Body of pancreas (tissue), 4 donors: ENCODE data around the gene MED14. TPM values are rescaled to one million over a fixed set of nuclear protein-coding genes. Genes with fewer than 3 reads are reported as not detected.

Experiments used
- ATAC-seq: fragments of 150-250 bp; one replicate; pipeline ENCODE4 v1.9.1; 2016
- DNase-seq, 4 donors: peaks; one replicate each; pipeline ENCODE4 v3.0.0-alpha.2; 2019
- H3K27ac ChIP-seq, 4 donors: fragments of 200-600 bp; sonication (generic); 1 replicate in 3 of 4; 2 replicates in 1 of 4; pipeline versions ENCODE4 v1.5.1 to v1.6.1; 2016 to 2019; ENCODE audit warnings: mild to moderate bottlenecking in 1 of 4, mixed read lengths in 1 of 4, moderate library complexity in 1 of 4
- H3K27me3 ChIP-seq, 2 donors: fragments of 200-600 bp; sonication (generic); one replicate each; pipeline ENCODE4 v1.6.0; 2016; ENCODE audit warnings: mild to moderate bottlenecking in 1 of 2
- H3K36me3 ChIP-seq, 2 donors: fragments of 200-600 bp; sonication (generic); replicated peaks in 1 of 2; 2 replicates each; pipeline ENCODE4 v1.5.1; 2016; ENCODE audit warnings: low read depth in 2 of 2; ENCODE audit not compliant: insufficient read depth in 1 of 2
- H3K4me1 ChIP-seq: fragments of 200-600 bp; sonication (generic); one replicate; pipeline ENCODE4 v1.6.0; 2016
- H3K4me3 ChIP-seq, 2 donors: fragments of 200-600 bp; sonication (generic); 1 replicate in 1 of 2; 2 replicates in 1 of 2; pipeline ENCODE4 v1.5.1; 2016 to 2019
- H3K9me3 ChIP-seq, 3 donors: fragments of 200-600 bp; sonication (generic); 1 replicate in 2 of 3; 2 replicates in 1 of 3; pipeline ENCODE4 v1.5.1; 2016
- POLR2A ChIP-seq, 3 donors: fragments of 450-650 bp; IDR thresholded peaks; one replicate each; pipeline ENCODE4 v1.6.1; 2016; ENCODE audit warnings: antibody characterized with exemption in 3 of 3, mild to moderate bottlenecking in 2 of 3
- WGBS, 2 donors: methylation state at CpG; one replicate each; pipeline ENCODE4 v1.1.5; 2017; 5-methylcytosine and 5-hydroxymethylcytosine counted together
- intact Hi-C: fragments of 100-400 bp; cut with DNase I; formaldehyde crosslinking; loops from one replicate; pipeline ENCODE4 v1.15.1; 2023
- total RNA-seq, 2 donors: library from RNA; depleted of rRNA; stranded (reverse); fragments of >200 nt; gene quantifications; one replicate each; pipeline ENCODE4 v1.1.0, GENCODE V29; 2016
- TF ChIP-seq, protein P1 (sequence below), 7 experiments: fragments of 450-650 bp in 4 of 7; fragments of 200-600 bp in 3 of 7; sonication (generic) in 3 of 7; IDR thresholded peaks; one replicate each; pipeline ENCODE4 v1.5.1; 2016 to 2019; ENCODE audit warnings: antibody characterized with exemption in 7 of 7

Gene MED14
- total RNA-seq, 2 donors from 2014 or later, result 21.4 to 27.0 TPM

DNA sequence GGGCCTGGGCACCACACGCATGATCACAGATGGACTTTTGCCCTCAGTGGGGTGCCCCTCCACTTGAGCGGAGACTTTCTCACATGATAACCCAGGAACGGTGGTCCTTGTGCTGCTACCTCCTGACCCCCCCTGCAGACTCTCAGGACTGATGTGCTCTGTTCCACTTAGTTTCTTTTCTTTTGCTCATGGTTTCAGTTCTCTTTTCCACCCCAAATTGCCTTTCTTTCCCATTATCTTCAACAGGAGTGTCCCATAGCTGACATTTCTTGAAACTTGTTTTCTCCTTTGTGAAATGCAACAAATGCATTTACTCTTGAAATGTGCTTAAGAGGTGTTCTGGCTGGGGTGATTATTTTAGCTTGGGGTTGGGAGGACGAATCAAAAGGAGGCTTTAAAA, 103.1 kb downstream of the MED14 start:
- Histone ChIP-seq H3K4me1 (no peaks in the 10 kb centered on the region), H3K27ac (no peak overlapping the region), H3K4me3 (no peak overlapping the region), H3K36me3 (peaks cover 0 to 2% of the 10 kb centered on the region in 2 donors), H3K27me3 (no peaks in the 10 kb centered on the region), H3K9me3 (no peaks in the 10 kb centered on the region)
- intact Hi-C loops, result no loop called here
- DNase-seq, result no peak
- 75 to 81% methylated on average over 2 to 4 of the region's 4 CpGs for WGBS, 2 donors
- no peak for ATAC-seq
- TF ChIP-seq POLR2A (IDR thresholded peaks at IDR 0.05), result no peak
- TF ChIP-seq, protein P1, sequence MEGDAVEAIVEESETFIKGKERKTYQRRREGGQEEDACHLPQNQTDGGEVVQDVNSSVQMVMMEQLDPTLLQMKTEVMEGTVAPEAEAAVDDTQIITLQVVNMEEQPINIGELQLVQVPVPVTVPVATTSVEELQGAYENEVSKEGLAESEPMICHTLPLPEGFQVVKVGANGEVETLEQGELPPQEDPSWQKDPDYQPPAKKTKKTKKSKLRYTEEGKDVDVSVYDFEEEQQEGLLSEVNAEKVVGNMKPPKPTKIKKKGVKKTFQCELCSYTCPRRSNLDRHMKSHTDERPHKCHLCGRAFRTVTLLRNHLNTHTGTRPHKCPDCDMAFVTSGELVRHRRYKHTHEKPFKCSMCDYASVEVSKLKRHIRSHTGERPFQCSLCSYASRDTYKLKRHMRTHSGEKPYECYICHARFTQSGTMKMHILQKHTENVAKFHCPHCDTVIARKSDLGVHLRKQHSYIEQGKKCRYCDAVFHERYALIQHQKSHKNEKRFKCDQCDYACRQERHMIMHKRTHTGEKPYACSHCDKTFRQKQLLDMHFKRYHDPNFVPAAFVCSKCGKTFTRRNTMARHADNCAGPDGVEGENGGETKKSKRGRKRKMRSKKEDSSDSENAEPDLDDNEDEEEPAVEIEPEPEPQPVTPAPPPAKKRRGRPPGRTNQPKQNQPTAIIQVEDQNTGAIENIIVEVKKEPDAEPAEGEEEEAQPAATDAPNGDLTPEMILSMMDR (IDR thresholded peaks at IDR 0.05), result no peak

DNA sequence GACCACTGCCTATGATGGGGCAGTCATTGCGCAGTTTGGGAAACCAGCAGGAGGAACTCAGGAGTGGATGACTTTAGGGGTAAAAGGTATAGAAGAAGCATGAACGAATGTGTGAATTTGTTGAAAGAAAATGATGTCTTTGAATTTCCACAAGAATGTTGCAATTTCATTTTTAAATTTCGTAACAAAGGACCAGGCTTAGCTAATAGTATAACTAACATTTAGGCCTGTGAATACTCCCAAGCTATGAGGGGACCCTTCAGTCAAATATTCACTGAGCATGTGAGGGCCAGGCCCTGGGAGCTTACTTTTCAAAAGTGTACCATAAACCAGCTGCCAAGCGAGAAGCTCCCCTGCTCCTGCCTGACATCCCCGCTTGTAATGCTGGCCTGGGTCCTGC, 106.8 kb downstream of the MED14 start:
- TF ChIP-seq, protein P1 (IDR thresholded peaks at IDR 0.05), result no peak
- no peak for TF ChIP-seq POLR2A (IDR thresholded peaks at IDR 0.05)
- Histone ChIP-seq H3K36me3 (peaks cover 0 to 2% of the 10 kb centered on the region in 2 donors), H3K4me1 (no peaks in the 10 kb centered on the region), H3K27ac (no peak overlapping the region), H3K27me3 (no peaks in the 10 kb centered on the region), H3K4me3 (no peak overlapping the region), H3K9me3 (no peaks in the 10 kb centered on the region)
- ATAC-seq, result no peak
- 83 to 94% methylated on average over 4 to 5 of the region's 5 CpGs for WGBS, 2 donors
- intact Hi-C loops, result loop anchor here (10.0 kb wide), 1 partner anchor 1104 kb away; no protein-coding TSS in a partner anchor
- no peak for DNase-seq

DNA sequence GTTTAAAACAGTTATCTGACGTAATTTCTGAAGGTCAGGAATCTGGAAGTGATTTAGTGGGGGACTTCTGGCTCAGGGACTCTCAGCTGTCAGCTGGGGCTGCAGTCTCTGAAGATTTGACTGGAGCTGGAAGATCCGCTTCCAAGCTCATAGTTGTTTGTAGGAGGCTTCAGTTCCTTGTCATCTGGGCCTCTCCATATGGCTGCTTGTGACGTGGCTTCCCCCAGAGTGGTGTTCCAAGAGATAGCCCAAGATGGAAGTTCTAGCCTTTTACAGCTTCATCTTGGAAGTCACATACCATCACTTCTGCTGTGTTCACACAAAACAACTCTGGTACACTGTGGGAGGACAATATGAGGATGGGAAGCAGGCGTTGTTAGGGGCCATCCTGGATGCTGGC, 110.0 kb downstream of the MED14 start:
- Histone ChIP-seq H3K4me3 (no peak overlapping the region), H3K9me3 (no peaks in the 10 kb centered on the region), H3K27ac (no peak overlapping the region), H3K4me1 (no peaks in the 10 kb centered on the region), H3K27me3 (no peaks in the 10 kb centered on the region), H3K36me3 (peaks cover 0 to 2% of the 10 kb centered on the region in 2 donors)
- no peak for ATAC-seq
- DNase-seq, result no peak
- TF ChIP-seq POLR2A (IDR thresholded peaks at IDR 0.05), result no peak
- TF ChIP-seq, protein P1 (IDR thresholded peaks at IDR 0.05), result no peak
- WGBS, 2 donors, result 86 to 100% methylated on average over 2 to 4 of the region's 4 CpGs
- intact Hi-C loops, result loop anchor here (10.0 kb wide), 1 partner anchor 1100 kb away; no protein-coding TSS in a partner anchor

DNA sequence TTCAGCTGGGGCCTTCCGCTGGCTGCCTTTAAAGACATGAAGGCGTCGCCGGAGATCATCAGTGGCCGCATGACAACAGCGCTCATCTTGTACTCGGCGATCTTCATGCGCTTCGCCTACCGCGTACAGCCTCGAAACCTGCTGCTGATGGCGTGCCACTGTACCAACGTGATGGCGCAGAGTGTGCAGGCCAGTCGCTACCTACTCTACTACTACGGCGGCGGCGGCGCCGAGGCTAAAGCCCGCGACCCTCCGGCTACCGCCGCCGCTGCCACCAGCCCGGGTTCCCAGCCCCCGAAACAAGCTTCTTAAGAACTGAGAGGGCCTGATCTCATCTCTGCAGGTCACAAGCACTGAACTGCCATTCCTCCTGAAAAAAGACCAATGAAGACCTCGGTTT, 111.7 kb downstream of the MED14 start:
- Histone ChIP-seq H3K4me3 (no peak overlapping the region), H3K9me3 (no peaks in the 10 kb centered on the region), H3K36me3 (peaks cover 0 to 2% of the 10 kb centered on the region in 2 donors), H3K27ac (no peak overlapping the region), H3K27me3 (no peaks in the 10 kb centered on the region), H3K4me1 (no peaks in the 10 kb centered on the region)
- intact Hi-C loops, result loop anchor here (10.0 kb wide), 1 partner anchor 1099 kb away; no protein-coding TSS in a partner anchor
- no peak for ATAC-seq
- no peak for DNase-seq
- 89 to 90% methylated on average over 1 to 32 of the region's 32 CpGs for WGBS, 2 donors
- TF ChIP-seq, protein P1 (IDR thresholded peaks at IDR 0.05), result no peak
- TF ChIP-seq POLR2A (IDR thresholded peaks at IDR 0.05), result no peak

DNA sequence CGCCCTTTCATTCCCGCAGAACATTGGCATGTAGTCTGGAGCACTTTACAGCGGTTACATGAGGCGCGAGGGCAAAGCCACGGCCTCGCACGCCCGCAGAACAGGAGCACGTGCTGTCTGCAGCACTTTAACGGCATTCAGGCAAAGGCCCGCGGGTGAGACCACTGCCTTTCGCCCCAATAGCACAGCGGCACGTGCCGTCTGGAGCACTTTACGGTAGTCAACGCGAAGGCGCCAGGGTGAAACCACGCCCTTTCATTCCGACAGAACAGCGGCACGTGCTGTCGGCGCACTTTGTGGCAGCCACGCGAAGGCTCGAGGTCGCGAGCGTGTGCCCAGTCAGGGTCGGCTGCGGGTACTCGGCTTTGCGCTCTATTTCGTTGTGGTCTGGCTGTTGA, 112.2 kb downstream of the MED14 start, which contains the start of gene MPC1L:
MPC1L (plus strand) TSS at position 290 of the 398 bp plus-strand sequence. CDS start 138 bp downstream, outside the sequence.
- Histone ChIP-seq H3K4me1 (no peaks in the 10 kb centered on the region), H3K27ac (no peak within 1 kb of the TSS), H3K27me3 (no peaks in the 10 kb centered on the region), H3K4me3 (no peak within 1 kb of the TSS), H3K36me3 (peaks cover 0 to 2% of the 10 kb centered on the region in 2 donors), H3K9me3 (no peaks in the 10 kb centered on the region)
- TF ChIP-seq, protein P1 (IDR thresholded peaks at IDR 0.05), result no peak
- TF ChIP-seq POLR2A (IDR thresholded peaks at IDR 0.05), result no peak
- DNase-seq (no peak), ATAC-seq (no peak)
- intact Hi-C loops, result loop anchor here (10.0 kb wide), 1 partner anchor 1098 kb away; no protein-coding TSS in a partner anchor
- 83 to 94% methylated on average over 7 to 19 of the region's 38 CpGs for WGBS, 2 donors
